ENCODE results near the gene AOPEP.

The AOPEP gene

GRCh38 chr9:94717761-94718160 is 8.7 kb upstream of the AOPEP start:
- in situ Hi-C loops (cut with MboI; ENCODE audit: low sequenced_read_pairs): no loop called here

DNA sequence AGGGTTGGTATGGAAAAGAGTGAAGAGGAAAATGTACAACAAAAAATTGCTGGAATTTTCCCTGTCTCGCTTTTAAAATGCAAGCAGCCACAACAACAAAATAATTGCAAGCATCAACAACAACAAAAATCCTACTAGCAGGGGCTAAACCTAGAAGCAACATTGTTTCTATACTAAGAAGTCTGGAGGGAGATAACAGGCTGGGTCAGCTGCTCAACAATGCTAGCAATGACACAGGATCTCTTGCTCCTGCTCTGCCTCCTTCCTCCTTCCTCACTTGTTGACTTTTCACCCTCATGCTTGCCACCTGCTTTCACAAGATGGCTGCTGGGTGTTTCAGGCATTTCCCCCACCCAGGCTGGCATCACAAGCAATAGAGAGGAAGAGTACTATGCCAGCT is 7.6 kb upstream of the AOPEP start:
- in situ Hi-C loops (cut with MboI; ENCODE audit: low sequenced_read_pairs): no loop called here

DNA sequence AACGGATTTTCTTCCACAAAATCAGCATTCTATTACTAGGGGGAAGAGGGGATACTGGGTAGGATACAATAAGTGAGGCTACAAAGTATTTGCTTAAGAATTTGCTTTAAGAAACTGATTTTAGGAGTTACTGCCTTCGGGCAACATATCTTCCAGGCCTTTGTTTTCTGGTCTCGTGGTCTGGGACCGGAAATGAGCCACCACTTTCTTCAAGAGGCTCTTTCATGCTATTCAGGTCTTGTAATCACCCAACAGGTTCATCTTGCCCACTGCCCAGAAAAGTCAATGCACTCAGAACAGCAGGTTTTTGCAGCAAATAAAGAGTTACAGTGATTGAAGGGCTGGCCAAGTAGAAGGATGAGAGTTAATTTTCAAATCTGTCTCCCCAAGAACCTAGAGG is 6.6 kb upstream of the AOPEP start:
- in situ Hi-C loops (cut with MboI; ENCODE audit: low sequenced_read_pairs): no loop called here

- in situ Hi-C loops (cut with MboI; ENCODE audit: low sequenced_read_pairs): no loop called here
Measured at GRCh38 chr9:94720846-94721549, 5.5 kb upstream of the AOPEP start.

DNA sequence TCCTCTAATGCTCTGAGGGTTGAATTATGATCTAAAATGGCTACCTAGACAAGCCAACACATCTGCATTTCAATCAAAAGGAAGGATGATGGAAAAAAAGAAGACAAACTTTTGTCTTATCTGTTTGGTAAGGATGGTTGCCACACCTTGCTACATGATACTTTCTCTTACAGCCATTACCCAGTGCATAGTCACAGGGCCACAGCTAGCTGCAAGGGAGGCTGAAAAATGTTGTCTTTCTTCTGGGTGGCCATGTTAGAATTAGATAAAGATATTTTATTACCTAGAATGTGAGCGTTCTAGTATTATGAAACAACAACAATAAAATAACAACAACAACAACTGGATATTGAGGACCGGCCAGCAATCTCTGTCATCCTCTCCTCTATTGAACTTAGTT is 4.7 kb upstream of the AOPEP start:
- in situ Hi-C loops (cut with MboI; ENCODE audit: low sequenced_read_pairs): no loop called here

GRCh38 chr9:94725293-94725692 is 1.2 kb upstream of the AOPEP start:
- in situ Hi-C loops (cut with MboI; ENCODE audit: low sequenced_read_pairs): no loop called here

DNA sequence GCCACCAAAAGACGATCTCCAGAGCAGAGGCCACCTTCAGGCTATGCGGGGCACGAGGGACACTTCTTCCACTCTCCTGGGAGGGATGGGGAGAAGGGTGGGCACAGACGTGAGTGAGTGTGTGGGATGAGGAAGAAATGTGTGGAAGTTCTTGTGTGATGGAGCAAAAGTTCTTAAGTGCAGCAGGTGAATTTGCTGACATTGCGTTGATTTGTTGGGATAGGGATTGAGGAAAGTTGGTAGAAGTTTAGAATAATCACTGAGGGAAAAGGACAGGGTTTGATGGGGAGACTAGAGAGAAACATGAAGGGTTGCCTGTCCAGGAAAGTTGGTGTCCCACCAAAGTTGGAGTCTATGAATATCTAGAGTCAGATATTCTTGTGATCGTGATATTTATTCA is 2.2 kb downstream of the AOPEP start:
- in situ Hi-C loops (cut with MboI; ENCODE audit: low sequenced_read_pairs): no loop called here

DNA sequence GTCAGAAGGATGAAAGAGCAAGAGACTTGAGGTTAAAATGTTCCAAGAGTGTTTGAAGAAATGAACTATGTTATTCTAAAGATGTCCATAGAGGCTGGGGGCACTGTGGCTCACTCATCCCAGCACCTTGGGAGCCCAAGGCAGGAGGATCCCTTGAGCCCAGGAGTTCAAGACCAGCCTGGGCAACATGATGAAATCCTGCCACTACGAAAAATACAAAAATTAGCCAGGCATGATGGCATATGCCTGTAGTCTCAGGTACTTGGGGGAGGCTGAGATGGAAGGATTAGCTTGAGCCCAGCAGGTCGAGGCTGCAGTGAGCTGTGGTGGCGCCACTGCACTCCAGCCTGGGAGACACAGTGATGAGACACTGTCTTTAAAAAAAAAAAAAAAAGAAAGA is 2.7 kb downstream of the AOPEP start:
- in situ Hi-C loops (cut with MboI; ENCODE audit: low sequenced_read_pairs): no loop called here

GRCh38 chr9:94734054-94734754 is 7.7 kb downstream of the AOPEP start:
- in situ Hi-C loops (cut with MboI; ENCODE audit: low sequenced_read_pairs): no loop called here

- in situ Hi-C loops (cut with MboI; ENCODE audit: low sequenced_read_pairs): no loop called here
Measured at GRCh38 chr9:94736759-94737158, 10.3 kb downstream of the AOPEP start.

DNA sequence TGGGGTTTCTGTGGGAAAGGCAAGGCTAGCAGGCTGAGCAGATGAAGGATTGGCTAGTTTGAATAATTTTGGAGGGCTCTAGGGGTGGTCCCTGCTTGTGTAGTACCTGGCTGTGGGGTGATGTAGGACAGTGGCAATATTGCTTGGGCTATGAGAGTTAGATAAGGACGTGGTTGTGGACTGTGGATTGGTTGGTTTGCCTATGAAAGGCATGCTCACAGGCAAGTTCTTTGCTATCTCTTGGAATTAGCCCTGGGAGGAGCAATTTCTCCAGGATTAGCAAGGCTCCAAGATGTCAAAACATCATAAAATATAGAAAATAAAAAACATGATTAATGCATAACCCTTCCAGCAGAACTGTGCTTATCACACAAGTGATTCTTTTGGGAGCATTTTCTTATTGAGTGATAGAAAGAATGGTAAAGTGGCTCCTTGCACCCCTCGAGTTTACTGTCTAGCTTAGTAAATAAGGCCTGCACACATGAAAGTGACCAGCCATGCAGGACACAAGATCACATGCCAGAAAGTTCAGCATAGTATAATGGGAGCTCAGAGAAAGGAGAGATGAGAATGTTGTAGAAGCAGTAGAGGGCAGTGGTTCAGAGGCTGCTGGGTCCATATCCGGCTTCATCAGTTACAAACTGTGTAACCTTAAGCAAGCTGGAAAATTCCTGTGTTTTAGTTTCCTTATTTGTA is 13.8 kb downstream of the AOPEP start:
- in situ Hi-C loops (cut with MboI; ENCODE audit: low sequenced_read_pairs): no loop called here

- in situ Hi-C loops (cut with MboI; ENCODE audit: low sequenced_read_pairs): no loop called here
Measured at GRCh38 chr9:94741866-94742265, 15.4 kb downstream of the AOPEP start.

DNA sequence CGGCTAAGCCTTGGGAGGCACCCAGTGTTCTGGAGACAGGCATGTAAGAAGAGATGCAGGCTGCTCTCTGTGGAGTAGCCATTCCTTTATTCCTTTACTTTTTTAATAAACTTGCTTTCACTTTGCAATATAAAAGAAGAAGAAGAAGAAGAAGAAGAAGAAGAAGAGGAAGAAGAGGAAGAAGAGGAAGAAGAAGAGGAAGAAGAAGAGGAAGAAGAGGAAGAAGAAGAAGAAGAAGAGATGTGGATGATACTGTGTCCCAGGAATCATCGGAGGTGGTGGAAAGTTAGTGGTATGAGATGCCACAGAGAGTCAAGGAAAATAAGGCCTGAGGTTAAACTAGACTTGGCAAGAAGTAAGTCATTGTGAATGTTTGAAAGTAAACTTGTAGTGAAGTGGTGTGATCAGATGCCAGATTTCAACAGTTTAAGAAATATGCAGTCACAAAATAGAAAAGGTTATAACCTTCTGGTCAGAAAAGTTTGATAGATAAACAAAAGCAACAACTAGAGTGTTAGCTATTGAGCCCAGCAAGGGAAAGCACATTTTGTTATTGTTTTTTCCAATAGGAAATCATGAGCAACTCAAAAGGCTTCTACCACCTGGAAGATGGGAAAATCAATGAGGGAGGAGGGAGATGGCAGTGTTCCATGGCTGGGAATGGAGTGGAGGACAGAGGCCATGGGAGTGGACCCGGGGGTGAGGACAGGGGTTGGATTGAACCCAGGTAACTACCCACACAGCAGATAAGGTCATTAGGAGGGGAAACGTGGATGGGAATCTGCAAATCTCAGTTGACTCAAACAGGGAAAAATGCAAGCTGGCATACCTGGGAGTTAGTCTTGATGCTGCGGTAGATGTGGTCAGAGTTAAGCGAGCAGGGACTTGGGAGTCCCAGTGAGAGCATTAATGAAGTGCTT is 16.8 kb downstream of the AOPEP start:
- in situ Hi-C loops (cut with MboI; ENCODE audit: low sequenced_read_pairs): no loop called here

DNA sequence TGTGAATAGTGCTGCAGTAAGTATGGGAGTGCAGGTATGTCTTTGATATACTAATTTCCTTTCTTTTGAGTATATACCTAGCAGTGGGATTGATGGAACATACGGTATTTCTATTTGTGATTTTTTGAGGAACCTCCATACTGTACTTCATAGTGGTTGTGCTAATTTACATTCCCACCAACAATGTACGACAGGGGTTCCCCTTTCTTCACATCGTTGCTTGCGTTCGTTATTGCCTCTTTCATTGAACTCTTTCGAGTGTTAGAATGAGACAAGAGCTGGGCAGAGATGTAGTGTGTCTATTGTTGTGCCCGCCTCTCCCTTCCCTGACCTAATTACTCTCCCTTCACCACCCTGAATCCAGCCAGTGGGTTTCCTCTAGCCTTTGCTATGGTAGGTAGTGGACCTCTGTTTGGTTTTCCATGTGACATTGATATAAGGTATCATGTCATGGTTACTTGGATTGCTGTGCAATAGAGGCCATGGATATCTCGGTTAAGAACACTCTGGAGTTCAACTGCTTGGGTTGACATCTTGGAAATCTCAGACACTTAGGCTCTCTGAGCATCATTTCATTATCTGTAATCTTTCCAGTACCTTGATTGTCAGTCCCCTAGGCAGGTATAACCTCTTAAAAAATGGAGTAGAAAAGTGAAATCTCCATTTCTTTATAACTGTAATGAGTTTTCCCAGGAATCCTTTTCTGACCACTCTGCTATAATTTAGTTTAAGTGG is 19.5 kb downstream of the AOPEP start:
- in situ Hi-C loops (cut with MboI; ENCODE audit: low sequenced_read_pairs): no loop called here

- in situ Hi-C loops (cut with MboI; ENCODE audit: low sequenced_read_pairs): no loop called here
Measured at GRCh38 chr9:94746541-94747370, 20.3 kb downstream of the AOPEP start.

GRCh38 chr9:94754976-94755475 is 28.5 kb downstream of the AOPEP start:
- in situ Hi-C loops (cut with MboI; ENCODE audit: low sequenced_read_pairs): no loop called here

DNA sequence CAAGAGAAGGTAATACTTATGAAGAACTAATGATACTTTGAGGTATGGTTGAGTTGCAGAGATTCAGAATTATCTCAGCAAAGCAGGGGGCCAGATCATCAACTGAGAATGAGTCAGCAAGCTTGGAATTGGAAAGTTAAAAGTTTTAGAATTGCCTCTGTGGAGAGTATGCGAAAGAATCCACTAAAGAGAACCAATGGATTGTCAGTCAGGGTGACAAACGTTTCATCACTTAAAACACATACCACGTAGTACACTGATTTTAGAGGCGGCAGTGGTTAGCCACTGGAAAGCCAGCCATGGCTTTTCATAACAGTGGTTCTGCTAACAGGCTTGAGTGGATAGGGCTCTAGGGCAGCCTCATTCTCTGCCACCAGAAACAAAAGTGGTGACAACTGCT is 30.7 kb downstream of the AOPEP start:
- in situ Hi-C loops (cut with MboI; ENCODE audit: low sequenced_read_pairs): no loop called here

DNA sequence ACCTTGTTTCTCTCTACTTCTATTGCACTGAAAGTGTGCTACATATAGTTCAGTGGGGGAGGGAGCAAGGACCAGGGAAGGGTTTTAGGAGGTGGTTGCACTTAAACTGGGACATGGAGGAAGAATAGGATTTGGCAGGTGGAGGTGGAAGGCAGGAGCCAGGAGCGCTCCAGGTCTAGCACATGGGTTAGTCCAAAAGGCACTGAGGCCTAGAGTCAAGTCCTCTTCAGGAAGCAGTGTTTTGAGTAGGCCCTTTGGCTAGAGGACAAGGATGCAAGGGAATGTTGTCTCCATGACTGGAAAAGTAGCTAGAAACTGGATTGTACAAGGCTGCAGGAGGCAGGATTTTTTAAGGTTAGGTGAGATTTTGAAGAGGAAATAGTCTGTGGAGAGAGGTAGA is 31.5 kb downstream of the AOPEP start:
- in situ Hi-C loops (cut with MboI; ENCODE audit: low sequenced_read_pairs): no loop called here

- in situ Hi-C loops (cut with MboI; ENCODE audit: low sequenced_read_pairs): no loop called here
Measured at GRCh38 chr9:94758880-94759279, 32.4 kb downstream of the AOPEP start.

Measured in hTERT RPE-1 (cell line).